ENCODE measurements around the gene MBNL3. TPM values are rescaled to one million over a fixed set of nuclear protein-coding genes. Genes with fewer than 3 reads are reported as not detected.

The MBNL3 gene
- total and polyA plus RNA-seq, 2 donors (not counting 3 experiments of a cell fraction or from before 2014, with no cell fraction given), result 1.8 to 5.6 TPM

DNA sequence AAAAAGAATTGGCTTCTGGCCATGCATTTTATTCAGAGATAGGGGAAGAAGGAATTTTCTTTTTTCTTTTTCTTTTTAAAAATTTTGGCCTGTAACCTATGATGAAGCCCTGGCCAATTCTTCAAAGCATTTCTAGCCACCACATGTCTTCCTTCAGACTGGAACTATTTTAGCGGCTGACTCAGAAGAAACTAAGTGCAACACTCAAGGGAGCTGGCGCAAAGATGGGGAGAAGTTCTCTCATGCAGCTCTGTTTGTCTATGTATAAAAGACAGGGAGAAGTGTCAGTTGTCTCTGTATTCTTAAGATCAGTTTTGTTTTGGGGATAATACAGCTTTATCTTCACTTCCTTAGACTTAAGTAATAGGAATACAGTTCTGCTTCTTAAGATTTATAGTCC is 46.1 kb downstream of the MBNL3 start:
- Histone ChIP-seq H3K27me3 (ENCODE audit: control insufficient read depth in 2 of 2, insufficient read depth in 2 of 2, low read length in 2 of 2) (no peaks in the 10 kb centered on the region), H3K4me2 (ENCODE audit: insufficient read depth, low read length) (no peak overlapping the region), H3K4me1 (ENCODE audit: control insufficient read depth, extremely low read depth, insufficient read depth, low read length) (no peaks in the 10 kb centered on the region), H3K9me1 (replicated peaks; ENCODE audit: control insufficient read depth, extremely low read depth, insufficient read depth, low read length) (no peaks in the 10 kb centered on the region), H3K4me3 (replicated peaks in 1 of 3; ENCODE audit: insufficient read depth in 1 of 3, low read depth in 1 of 3, low read length in 3 of 3) (no peak overlapping the region), H3K36me3 (ENCODE audit: control insufficient read depth in 2 of 2, extremely low read depth in 1 of 2, insufficient read depth in 2 of 2, low read length in 2 of 2) (no peaks in the 10 kb centered on the region), H4K20me1 (replicated peaks; ENCODE audit: control insufficient read depth, extremely low read depth, insufficient read depth, low read length) (no peaks in the 10 kb centered on the region), H3K9me3 (replicated peaks; ENCODE audit: control insufficient read depth, insufficient read depth, low read length) (no peaks in the 10 kb centered on the region), H3K79me2 (ENCODE audit: control insufficient read depth, insufficient read depth, low read length) (no peaks in the 10 kb centered on the region), H3K27ac (ENCODE audit: insufficient read depth, low read depth, low read length) (no peak overlapping the region), H3K9ac (replicated peaks; ENCODE audit: extremely low read depth, insufficient read depth, low read length) (no peak overlapping the region), H2AFZ (ENCODE audit: low read depth, low read length) (no peak overlapping the region)
- POLR2A ChIA-PET, result no interaction called here
- TF ChIP-seq EZH2 (IDR thresholded peaks at IDR 0.05; ENCODE audit: borderline replicate concordance, low read depth, low read length, severe bottlenecking) (no peak), GATA2 (IDR thresholded peaks at IDR 0.05; ENCODE audit: insufficient read depth, insufficient read length, low read depth, low read length) (no peak), FOS (IDR thresholded peaks at IDR 0.05; ENCODE audit: borderline replicate concordance, insufficient read depth, low read length) (no peak)
- FAIRE-seq (no peak), DNase-seq (ENCODE audit: low read depth, low spot score) (no peak)
- BruUV-seq (replicated peaks), result no TSS peak
- CTCF ChIA-PET, result no interaction called here
- dilution Hi-C loops (cut with MboI; ENCODE audit: extremely low pct_ligation_motif_present, low sequenced_read_pairs), result no loop called here
- intact Hi-C loops (cut with micrococcal nuclease), result no loop called here

DNA sequence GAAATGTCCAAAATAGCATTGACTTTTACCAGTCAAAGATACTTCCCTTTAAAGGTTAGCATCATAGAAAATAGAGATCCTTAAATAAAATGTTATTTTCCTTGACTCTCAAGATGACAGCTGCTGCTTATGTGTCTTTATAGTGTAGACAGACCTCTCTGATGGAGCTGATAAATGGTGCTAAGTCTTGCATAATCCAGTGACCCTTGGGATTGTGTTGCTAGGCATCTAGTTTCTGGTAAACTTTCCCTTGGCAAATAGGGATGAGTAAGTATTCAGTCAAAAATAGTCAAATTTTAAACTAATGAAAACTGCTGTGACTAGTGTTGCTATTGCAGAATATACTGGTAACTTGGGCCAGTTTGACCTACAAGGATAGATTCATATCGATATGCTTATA is 53.6 kb downstream of the MBNL3 start:
- H3K4me2 ChIP-seq (ENCODE audit: insufficient read depth, low read length), result no peak overlapping the region
- no peak for FAIRE-seq
- H3K27ac ChIP-seq (ENCODE audit: insufficient read depth, low read depth, low read length), result no peak overlapping the region

More for the DNA sequence above, 53.6 kb downstream of the MBNL3 start:
- Histone ChIP-seq H3K9me3 (replicated peaks; ENCODE audit: control insufficient read depth, insufficient read depth, low read length) (no peaks in the 10 kb centered on the region), H4K20me1 (replicated peaks; ENCODE audit: control insufficient read depth, extremely low read depth, insufficient read depth, low read length) (no peaks in the 10 kb centered on the region), H3K79me2 (ENCODE audit: control insufficient read depth, insufficient read depth, low read length) (no peaks in the 10 kb centered on the region), H3K4me1 (ENCODE audit: control insufficient read depth, extremely low read depth, insufficient read depth, low read length) (no peaks in the 10 kb centered on the region), H2AFZ (ENCODE audit: low read depth, low read length) (no peak overlapping the region), H3K9me1 (replicated peaks; ENCODE audit: control insufficient read depth, extremely low read depth, insufficient read depth, low read length) (no peaks in the 10 kb centered on the region), H3K36me3 (ENCODE audit: control insufficient read depth in 2 of 2, extremely low read depth in 1 of 2, insufficient read depth in 2 of 2, low read length in 2 of 2) (no peaks in the 10 kb centered on the region), H3K4me3 (replicated peaks in 1 of 3; ENCODE audit: insufficient read depth in 1 of 3, low read depth in 1 of 3, low read length in 3 of 3) (no peak overlapping the region), H3K27me3 (ENCODE audit: control insufficient read depth in 2 of 2, insufficient read depth in 2 of 2, low read length in 2 of 2) (no peaks in the 10 kb centered on the region), H3K9ac (replicated peaks; ENCODE audit: extremely low read depth, insufficient read depth, low read length) (no peak overlapping the region)
- BruUV-seq (replicated peaks), result no TSS peak
- CTCF ChIA-PET, result no interaction called here
- TF ChIP-seq POLR2A (IDR thresholded peaks at IDR 0.05; ENCODE audit: low read depth, low read length) (no peak), EZH2 (IDR thresholded peaks at IDR 0.05; ENCODE audit: borderline replicate concordance, low read depth, low read length, severe bottlenecking) (no peak), POLR2AphosphoS5 (IDR thresholded peaks at IDR 0.05; ENCODE audit: insufficient read depth, low read depth, low read length) (no peak), GATA2 (IDR thresholded peaks at IDR 0.05; ENCODE audit: insufficient read depth, insufficient read length, low read depth, low read length) (no peak), MYC (IDR thresholded peaks at IDR 0.05; ENCODE audit: low read depth, low read length) (no peak), JUN (IDR thresholded peaks at IDR 0.05; ENCODE audit: borderline replicate concordance, insufficient read depth, insufficient read length, low read depth) (no peak), FOS (IDR thresholded peaks at IDR 0.05; ENCODE audit: borderline replicate concordance, insufficient read depth, low read length) (no peak)
- TF ChIP-seq, protein P1, sequence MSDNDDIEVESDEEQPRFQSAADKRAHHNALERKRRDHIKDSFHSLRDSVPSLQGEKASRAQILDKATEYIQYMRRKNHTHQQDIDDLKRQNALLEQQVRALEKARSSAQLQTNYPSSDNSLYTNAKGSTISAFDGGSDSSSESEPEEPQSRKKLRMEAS (IDR thresholded peaks at IDR 0.05; ENCODE audit: insufficient read depth, insufficient read length), result no peak
- TF ChIP-seq, protein P2, sequence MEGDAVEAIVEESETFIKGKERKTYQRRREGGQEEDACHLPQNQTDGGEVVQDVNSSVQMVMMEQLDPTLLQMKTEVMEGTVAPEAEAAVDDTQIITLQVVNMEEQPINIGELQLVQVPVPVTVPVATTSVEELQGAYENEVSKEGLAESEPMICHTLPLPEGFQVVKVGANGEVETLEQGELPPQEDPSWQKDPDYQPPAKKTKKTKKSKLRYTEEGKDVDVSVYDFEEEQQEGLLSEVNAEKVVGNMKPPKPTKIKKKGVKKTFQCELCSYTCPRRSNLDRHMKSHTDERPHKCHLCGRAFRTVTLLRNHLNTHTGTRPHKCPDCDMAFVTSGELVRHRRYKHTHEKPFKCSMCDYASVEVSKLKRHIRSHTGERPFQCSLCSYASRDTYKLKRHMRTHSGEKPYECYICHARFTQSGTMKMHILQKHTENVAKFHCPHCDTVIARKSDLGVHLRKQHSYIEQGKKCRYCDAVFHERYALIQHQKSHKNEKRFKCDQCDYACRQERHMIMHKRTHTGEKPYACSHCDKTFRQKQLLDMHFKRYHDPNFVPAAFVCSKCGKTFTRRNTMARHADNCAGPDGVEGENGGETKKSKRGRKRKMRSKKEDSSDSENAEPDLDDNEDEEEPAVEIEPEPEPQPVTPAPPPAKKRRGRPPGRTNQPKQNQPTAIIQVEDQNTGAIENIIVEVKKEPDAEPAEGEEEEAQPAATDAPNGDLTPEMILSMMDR (IDR thresholded peaks at IDR 0.05; ENCODE audit: extremely low read depth in 1 of 2, insufficient read depth in 1 of 2, low read depth in 1 of 2, low read length in 2 of 2), result no peak
- dilution Hi-C loops (cut with MboI; ENCODE audit: extremely low pct_ligation_motif_present, low sequenced_read_pairs), result no loop called here
- intact Hi-C loops (cut with micrococcal nuclease), result no loop called here
- POLR2A ChIA-PET, result no interaction called here
- no peak for DNase-seq (ENCODE audit: low read depth, low spot score)
